ENCODE measurements around the gene CHCHD6.

Gene CHCHD6

GRCh38 chr3:126995926-126996512 lies 292.0 kb downstream of the CHCHD6 start:
- no peak for DNase-seq (ENCODE audit: low read depth)

GRCh38 chr3:126996905-126997304 lies 292.9 kb downstream of the CHCHD6 start:
- no peak for DNase-seq (ENCODE audit: low read depth)

- DNase-seq (ENCODE audit: low read depth), result no peak
Observed at GRCh38 chr3:126997455-126998038, 293.5 kb downstream of the CHCHD6 start.

- DNase-seq (ENCODE audit: low read depth), result no peak
Observed at GRCh38 chr3:126998320-126998719, 294.3 kb downstream of the CHCHD6 start.

GRCh38 chr3:126998728-126999127 lies 294.7 kb downstream of the CHCHD6 start:
- no peak for DNase-seq (ENCODE audit: low read depth)

- DNase-seq (ENCODE audit: low read depth), result no peak
Observed at GRCh38 chr3:126999383-126999782, 295.3 kb downstream of the CHCHD6 start.

- DNase-seq (ENCODE audit: low read depth), result no peak
Observed at GRCh38 chr3:127000119-127000518, 296.1 kb downstream of the CHCHD6 start.

- DNase-seq (ENCODE audit: low read depth), result no peak
Observed at GRCh38 chr3:127000761-127001160, 296.7 kb downstream of the CHCHD6 start.

GRCh38 chr3:127001486-127002194 lies 297.6 kb downstream of the CHCHD6 start:
- DNase-seq (ENCODE audit: low read depth), result no peak

GRCh38 chr3:127002195-127003174 lies 298.4 kb downstream of the CHCHD6 start:
- DNase-seq (ENCODE audit: low read depth), result no peak

GRCh38 chr3:127003175-127003555 lies 299.1 kb downstream of the CHCHD6 start:
- no peak for DNase-seq (ENCODE audit: low read depth)

GRCh38 chr3:127003601-127004280 lies 299.7 kb downstream of the CHCHD6 start:
- DNase-seq (ENCODE audit: low read depth), result no peak

- no peak for DNase-seq (ENCODE audit: low read depth)
Observed at GRCh38 chr3:127004641-127005397, 300.8 kb downstream of the CHCHD6 start.

- DNase-seq (ENCODE audit: low read depth), result no peak
Observed at GRCh38 chr3:127005864-127006500, 301.9 kb downstream of the CHCHD6 start.

- no peak for DNase-seq (ENCODE audit: low read depth)
Observed at GRCh38 chr3:127006781-127007436, 302.9 kb downstream of the CHCHD6 start.

GRCh38 chr3:127008236-127008635 lies 304.2 kb downstream of the CHCHD6 start:
- DNase-seq (ENCODE audit: low read depth), result no peak

- no peak for DNase-seq (ENCODE audit: low read depth)
Observed at GRCh38 chr3:127009531-127009930, 305.5 kb downstream of the CHCHD6 start.

Measured in stimulated activated CD8-positive, alpha-beta memory T cell treated with anti-CD3 and anti-CD28 coated beads, Interleukin-15, amount 100 ng/mL, for 1 hour (primary cell).